ENCODE data around the gene RBPJ.

RBPJ gene

DNA sequence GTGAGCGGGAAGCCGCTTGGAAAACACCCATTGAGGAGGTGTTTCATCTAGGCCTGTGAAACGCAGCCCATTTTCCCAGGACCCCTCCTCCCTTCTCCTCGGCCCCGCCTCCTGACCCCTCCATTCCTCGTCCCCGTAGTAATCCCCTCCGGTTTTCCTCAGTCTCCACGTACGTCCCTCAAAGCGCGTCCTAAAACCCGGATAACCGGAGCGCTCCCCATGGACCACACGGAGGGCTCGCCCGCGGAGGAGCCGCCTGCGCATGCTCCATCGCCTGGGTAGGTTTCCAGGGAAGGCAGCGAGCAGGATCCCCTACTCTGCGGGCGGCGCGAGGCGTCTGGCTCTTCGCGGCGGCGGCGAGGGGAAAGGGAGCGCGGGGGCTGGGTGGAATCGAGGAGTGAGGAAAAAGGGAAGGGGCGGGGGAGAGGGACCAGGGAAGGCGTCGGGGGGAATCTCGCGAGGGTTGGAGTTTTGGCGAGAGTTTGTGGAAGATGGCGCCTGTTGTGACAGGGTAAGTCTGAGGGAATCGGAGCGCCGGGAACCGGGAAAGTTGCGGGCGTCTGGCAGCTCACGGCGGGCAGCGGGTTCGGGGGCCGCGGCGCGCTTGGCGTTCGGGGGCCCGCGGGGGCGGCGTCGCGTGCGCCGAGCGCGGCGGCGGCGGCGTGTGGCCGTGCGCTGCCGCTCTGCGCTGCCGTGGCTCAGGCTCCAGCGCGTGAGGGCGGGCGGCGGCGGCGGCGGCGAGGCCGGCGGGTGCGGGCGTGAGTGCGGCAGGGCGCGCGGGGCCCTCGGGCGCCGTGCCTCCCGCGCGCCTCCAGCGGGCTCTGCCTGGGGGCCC, at the start of gene RBPJ:
Gene RBPJ, plus strand, starts transcription at position 477 of the 835 bp plus-strand sequence. Its CDS starts 15 bp downstream, at position 492.
- H3K4me3 ChIP-seq (ENCODE audit: low read depth, low read length): peak within 1 kb of the TSS; percentile 98
- peak within 1 kb of the TSS; percentile 94 for H3K27ac ChIP-seq (ENCODE audit: low read depth, low read length)
- H3K36me3 ChIP-seq (ENCODE audit: insufficient read depth, low read length): no peaks in the 10 kb centered on the region
- H2AFZ ChIP-seq (ENCODE audit: low read length, unreplicated experiment): peak within 1 kb of the TSS; percentile 93
- H3K27me3 ChIP-seq (ENCODE audit: insufficient read depth, low read length): no peaks in the 10 kb centered on the region
- H3K4me1 ChIP-seq (ENCODE audit: control insufficient read depth, insufficient read depth, low read length, unreplicated experiment): peaks cover 27% of the 10 kb centered on the region
- peaks cover 51% of the 10 kb centered on the region for H3K79me2 ChIP-seq (ENCODE audit: control insufficient read depth, insufficient read depth, low read length, unreplicated experiment)

DNA sequence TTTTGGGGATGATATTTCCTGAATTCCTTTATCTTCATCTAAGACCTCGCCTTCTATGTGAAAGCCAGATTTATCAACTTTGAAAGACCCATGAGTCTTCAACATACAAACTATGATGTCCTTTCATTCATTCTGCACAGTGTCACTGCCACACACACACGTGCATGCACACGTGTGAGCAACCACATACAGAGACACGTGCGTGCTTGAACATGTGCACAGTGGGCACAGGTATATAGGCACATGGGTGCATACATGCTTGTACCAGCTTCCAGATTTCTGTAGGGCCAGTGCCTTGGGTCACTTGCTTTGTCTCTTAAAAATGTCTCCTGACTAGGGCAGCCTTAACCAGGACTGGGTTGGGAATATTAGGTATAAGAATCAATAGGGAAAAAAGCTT, 49.1 kb upstream of the RBPJ start:
- no peaks in the 10 kb centered on the region for H3K27me3 ChIP-seq (ENCODE audit: insufficient read depth, low read length)
- no peak overlapping the region for H3K27ac ChIP-seq (ENCODE audit: low read depth, low read length)
- H3K4me3 ChIP-seq (ENCODE audit: low read depth, low read length): no peak overlapping the region

DNA sequence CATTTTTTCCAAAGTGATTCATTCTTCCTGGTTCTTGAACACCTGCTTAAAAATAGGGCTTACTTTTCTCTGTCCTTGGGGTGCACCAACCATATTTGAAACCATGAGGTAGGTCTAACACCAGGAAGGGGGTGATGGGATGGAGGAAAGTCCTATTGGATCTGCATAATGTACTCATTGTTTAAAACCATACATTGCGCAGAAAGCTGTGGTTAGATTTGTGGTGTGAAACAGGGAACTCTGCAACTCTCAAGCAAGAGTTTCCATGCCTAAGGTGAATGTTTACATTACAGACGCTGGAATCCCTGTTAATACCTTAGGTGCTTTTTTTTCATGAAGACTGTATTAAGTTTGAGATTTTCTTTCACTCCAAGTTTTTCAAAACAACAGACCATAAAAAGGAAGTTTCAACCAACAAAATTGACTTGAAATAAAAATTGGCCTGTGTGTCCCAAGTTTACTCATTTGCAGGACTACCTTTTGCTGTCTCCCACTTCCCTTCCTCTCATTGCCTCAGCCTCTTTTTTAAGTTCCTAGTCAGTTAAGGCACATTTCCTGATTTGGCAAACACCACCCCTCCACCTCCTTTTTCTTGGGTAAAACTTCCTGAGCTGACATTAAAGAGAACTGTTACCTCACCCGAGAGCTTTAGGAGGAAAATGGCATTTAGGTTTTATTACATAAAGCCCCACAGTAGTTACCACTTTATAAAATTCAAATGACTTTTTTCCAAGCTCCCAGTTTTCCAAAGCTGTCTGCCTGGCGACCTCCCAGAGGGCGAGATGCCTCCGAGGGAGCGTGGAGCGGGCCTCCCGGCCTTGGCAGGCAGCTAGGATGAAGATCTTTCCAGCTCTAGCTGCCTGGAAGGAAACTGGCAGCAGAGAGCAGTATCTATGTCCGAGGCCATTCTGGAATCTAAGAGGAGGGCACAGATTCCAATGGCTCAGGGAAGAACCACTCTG, 47.9 kb upstream of the RBPJ start:
- no peaks in the 10 kb centered on the region for H3K79me2 ChIP-seq (ENCODE audit: control insufficient read depth, insufficient read depth, low read length, unreplicated experiment)
- H3K27me3 ChIP-seq (ENCODE audit: insufficient read depth, low read length): no peaks in the 10 kb centered on the region
- no peak overlapping the region for H2AFZ ChIP-seq (ENCODE audit: low read length, unreplicated experiment)
- no peak overlapping the region for H3K4me3 ChIP-seq (ENCODE audit: low read depth, low read length)
- no peaks in the 10 kb centered on the region for H3K36me3 ChIP-seq (ENCODE audit: insufficient read depth, low read length)
- H3K27ac ChIP-seq (ENCODE audit: low read depth, low read length): no peak overlapping the region
- no peaks in the 10 kb centered on the region for H3K4me1 ChIP-seq (ENCODE audit: control insufficient read depth, insufficient read depth, low read length, unreplicated experiment)

More for the DNA sequence above, 49.1 kb upstream of the RBPJ start:
- Histone ChIP-seq H3K36me3 (ENCODE audit: insufficient read depth, low read length) (no peaks in the 10 kb centered on the region), H3K79me2 (ENCODE audit: control insufficient read depth, insufficient read depth, low read length, unreplicated experiment) (no peaks in the 10 kb centered on the region), H2AFZ (ENCODE audit: low read length, unreplicated experiment) (no peak overlapping the region), H3K4me1 (ENCODE audit: control insufficient read depth, insufficient read depth, low read length, unreplicated experiment) (no peaks in the 10 kb centered on the region)

DNA sequence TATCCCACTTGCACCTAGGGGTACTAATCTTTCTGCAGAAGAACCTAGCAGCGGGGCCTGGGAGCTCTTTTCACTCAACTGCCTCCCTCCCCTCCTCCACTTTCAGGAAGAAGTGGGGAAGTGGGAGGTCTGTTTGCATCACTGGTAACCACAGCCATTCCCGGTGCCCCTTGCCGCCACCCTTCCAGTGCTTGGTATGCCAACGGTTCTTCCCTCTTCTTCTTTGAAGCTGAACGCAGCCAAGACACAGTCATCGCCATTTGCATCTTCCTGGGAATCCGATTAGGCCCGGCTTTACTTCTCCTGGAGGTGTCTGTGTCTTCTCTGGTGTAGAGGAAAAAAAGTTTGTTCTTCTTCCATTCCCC, 47.2 kb upstream of the RBPJ start:
- Histone ChIP-seq H3K4me3 (ENCODE audit: low read depth, low read length) (no peak overlapping the region), H3K4me1 (ENCODE audit: control insufficient read depth, insufficient read depth, low read length, unreplicated experiment) (no peaks in the 10 kb centered on the region), H3K79me2 (ENCODE audit: control insufficient read depth, insufficient read depth, low read length, unreplicated experiment) (no peaks in the 10 kb centered on the region), H2AFZ (ENCODE audit: low read length, unreplicated experiment) (no peak overlapping the region), H3K27ac (ENCODE audit: low read depth, low read length) (no peak overlapping the region), H3K27me3 (ENCODE audit: insufficient read depth, low read length) (no peaks in the 10 kb centered on the region), H3K36me3 (ENCODE audit: insufficient read depth, low read length) (no peaks in the 10 kb centered on the region)

DNA sequence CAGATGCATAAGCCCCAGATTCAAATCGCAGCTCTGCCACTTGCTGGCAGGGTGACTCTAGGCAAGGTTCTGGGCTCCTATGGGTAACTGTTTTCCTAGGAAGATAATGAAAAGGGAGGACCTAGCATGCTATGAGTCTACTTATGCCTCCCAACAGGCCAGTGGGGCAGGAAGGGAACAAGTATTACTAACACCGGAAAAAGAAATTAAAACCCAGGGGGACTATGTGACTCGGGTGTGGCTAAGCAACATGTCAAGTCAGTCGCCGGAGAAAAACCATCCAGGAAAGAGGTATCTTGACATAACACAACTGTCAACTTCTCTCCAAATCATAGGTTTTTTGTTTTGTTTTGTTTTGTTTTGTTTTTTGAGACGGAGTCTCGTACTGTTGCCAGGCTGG, 45.5 kb upstream of the RBPJ start:
- H2AFZ ChIP-seq (ENCODE audit: low read length, unreplicated experiment): no peak overlapping the region
- no peaks in the 10 kb centered on the region for H3K4me1 ChIP-seq (ENCODE audit: control insufficient read depth, insufficient read depth, low read length, unreplicated experiment)

DNA sequence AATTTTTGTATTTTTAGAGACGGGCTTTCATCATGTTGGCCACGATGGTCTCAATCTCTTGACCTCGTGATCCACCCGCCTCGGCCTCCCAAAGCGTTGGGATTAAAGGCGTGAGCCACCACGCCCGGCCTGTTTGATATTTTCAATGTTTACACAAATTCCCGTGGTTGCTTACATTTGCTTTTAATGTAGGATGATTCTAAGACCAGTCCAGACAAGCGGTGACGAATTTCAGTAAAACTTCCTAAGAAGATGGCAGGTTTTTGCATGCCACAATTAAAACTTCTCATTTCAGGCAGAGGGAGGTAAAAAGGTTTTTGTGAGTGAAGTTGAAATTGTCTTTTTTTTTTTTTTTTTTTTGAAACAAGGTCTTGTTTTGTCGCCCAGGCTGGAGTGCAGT, 41.4 kb upstream of the RBPJ start:
- Histone ChIP-seq H2AFZ (ENCODE audit: low read length, unreplicated experiment) (no peak overlapping the region), H3K36me3 (ENCODE audit: insufficient read depth, low read length) (no peaks in the 10 kb centered on the region), H3K27ac (ENCODE audit: low read depth, low read length) (no peak overlapping the region), H3K27me3 (ENCODE audit: insufficient read depth, low read length) (no peaks in the 10 kb centered on the region), H3K4me3 (ENCODE audit: low read depth, low read length) (no peak overlapping the region), H3K4me1 (ENCODE audit: control insufficient read depth, insufficient read depth, low read length, unreplicated experiment) (peaks cover 10% of the 10 kb centered on the region), H3K79me2 (ENCODE audit: control insufficient read depth, insufficient read depth, low read length, unreplicated experiment) (no peaks in the 10 kb centered on the region)

More for the DNA sequence above, 45.5 kb upstream of the RBPJ start:
- H3K79me2 ChIP-seq (ENCODE audit: control insufficient read depth, insufficient read depth, low read length, unreplicated experiment): no peaks in the 10 kb centered on the region
- H3K27me3 ChIP-seq (ENCODE audit: insufficient read depth, low read length): no peaks in the 10 kb centered on the region
- H3K27ac ChIP-seq (ENCODE audit: low read depth, low read length): no peak overlapping the region
- H3K36me3 ChIP-seq (ENCODE audit: insufficient read depth, low read length): no peaks in the 10 kb centered on the region
- no peak overlapping the region for H3K4me3 ChIP-seq (ENCODE audit: low read depth, low read length)

DNA sequence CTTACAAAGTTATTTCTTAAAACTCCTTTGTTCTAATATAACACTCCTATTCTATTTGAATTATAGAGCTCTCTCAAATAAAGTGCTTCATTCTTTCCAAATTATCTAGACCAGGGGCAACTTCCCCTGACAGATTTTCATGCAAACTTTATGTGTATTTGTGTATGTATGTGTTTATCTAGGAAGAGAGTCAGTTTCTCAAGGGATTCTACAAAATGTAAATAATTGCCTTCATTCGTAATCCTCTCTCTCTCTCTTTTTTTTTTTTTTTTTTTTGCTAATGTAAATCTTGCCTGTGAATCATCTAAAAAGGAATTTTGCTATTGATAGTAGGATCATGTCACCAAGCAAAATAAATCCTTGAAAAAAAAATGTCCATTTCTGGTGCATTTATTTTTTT, 38.9 kb upstream of the RBPJ start:
- H3K4me3 ChIP-seq (ENCODE audit: low read depth, low read length): no peak overlapping the region
- H3K4me1 ChIP-seq (ENCODE audit: control insufficient read depth, insufficient read depth, low read length, unreplicated experiment): peaks cover 10% of the 10 kb centered on the region
- H3K36me3 ChIP-seq (ENCODE audit: insufficient read depth, low read length): no peaks in the 10 kb centered on the region
- no peaks in the 10 kb centered on the region for H3K27me3 ChIP-seq (ENCODE audit: insufficient read depth, low read length)
- peak overlapping the region; percentile 45 for H2AFZ ChIP-seq (ENCODE audit: low read length, unreplicated experiment)
- H3K79me2 ChIP-seq (ENCODE audit: control insufficient read depth, insufficient read depth, low read length, unreplicated experiment): no peaks in the 10 kb centered on the region
- H3K27ac ChIP-seq (ENCODE audit: low read depth, low read length): no peak overlapping the region; the same call in 1 of the 2 replicates

DNA sequence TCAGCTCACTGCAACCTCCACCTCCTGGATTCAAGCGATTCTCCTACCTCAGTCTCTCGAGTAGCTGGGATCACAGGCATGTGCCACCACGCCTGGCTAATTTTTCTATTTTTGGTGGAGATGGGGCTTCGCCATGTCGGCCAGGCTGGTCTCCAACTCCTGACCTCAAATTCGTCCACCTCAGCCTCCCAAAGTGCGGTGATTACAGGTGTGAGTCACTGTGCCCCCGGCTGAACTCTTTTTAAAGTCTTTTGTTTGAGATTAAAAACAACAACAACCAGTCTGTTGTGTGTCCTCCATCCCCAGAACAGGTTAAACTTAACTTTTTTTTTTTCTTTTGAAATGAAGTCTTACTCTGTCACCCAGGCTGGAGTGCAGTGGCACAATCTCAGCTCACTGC, 36.3 kb upstream of the RBPJ start:
- Histone ChIP-seq H3K4me1 (ENCODE audit: control insufficient read depth, insufficient read depth, low read length, unreplicated experiment) (peaks cover 23% of the 10 kb centered on the region), H2AFZ (ENCODE audit: low read length, unreplicated experiment) (no peak overlapping the region), H3K27me3 (ENCODE audit: insufficient read depth, low read length) (no peaks in the 10 kb centered on the region), H3K27ac (ENCODE audit: low read depth, low read length) (no peak overlapping the region), H3K79me2 (ENCODE audit: control insufficient read depth, insufficient read depth, low read length, unreplicated experiment) (no peaks in the 10 kb centered on the region), H3K4me3 (ENCODE audit: low read depth, low read length) (no peak overlapping the region), H3K36me3 (ENCODE audit: insufficient read depth, low read length) (no peaks in the 10 kb centered on the region)

DNA sequence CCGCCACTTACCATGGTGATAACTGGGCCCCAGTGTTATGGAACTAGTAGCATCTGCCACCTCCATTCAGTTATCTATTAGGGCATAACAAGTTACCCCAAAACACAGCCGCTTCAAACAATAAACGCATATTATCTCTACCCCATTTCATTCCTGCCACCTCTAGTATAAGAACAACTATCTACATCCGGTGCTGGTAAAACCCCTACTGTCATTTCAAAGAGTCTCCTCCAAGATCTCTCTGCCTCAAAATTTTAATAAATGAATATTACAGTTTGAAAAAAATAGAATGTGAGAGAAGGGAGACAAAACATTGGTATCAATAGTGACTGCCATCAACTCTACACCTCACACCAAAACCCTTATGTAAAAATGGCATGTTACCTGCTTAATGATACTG, 35.5 kb upstream of the RBPJ start:
- H2AFZ ChIP-seq (ENCODE audit: low read length, unreplicated experiment): no peak overlapping the region
- peaks cover 23% of the 10 kb centered on the region for H3K4me1 ChIP-seq (ENCODE audit: control insufficient read depth, insufficient read depth, low read length, unreplicated experiment)
- no peak overlapping the region for H3K4me3 ChIP-seq (ENCODE audit: low read depth, low read length)
- no peaks in the 10 kb centered on the region for H3K36me3 ChIP-seq (ENCODE audit: insufficient read depth, low read length)
- H3K27ac ChIP-seq (ENCODE audit: low read depth, low read length): no peak overlapping the region
- no peaks in the 10 kb centered on the region for H3K79me2 ChIP-seq (ENCODE audit: control insufficient read depth, insufficient read depth, low read length, unreplicated experiment)
- H3K27me3 ChIP-seq (ENCODE audit: insufficient read depth, low read length): no peaks in the 10 kb centered on the region

DNA sequence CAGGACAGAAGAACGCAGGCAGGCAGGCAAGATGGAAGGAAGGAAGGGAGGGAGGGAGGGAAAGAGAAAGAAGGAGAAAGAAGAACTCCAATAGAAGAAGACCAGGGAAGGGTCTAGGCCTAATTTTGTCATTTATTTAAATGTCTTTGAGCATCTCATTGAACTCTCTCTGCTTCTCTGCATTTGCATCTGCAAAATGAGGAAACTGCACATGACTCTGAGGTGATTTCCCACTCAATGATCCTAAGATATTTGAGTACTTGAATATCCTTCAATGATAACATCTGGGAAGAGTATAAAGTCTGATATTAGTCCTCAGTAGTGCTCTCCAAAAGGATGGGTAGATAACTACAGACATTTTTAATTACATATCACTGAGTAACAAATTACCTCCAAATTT, 33.1 kb upstream of the RBPJ start:
- Histone ChIP-seq H3K4me1 (ENCODE audit: control insufficient read depth, insufficient read depth, low read length, unreplicated experiment) (peaks cover 13% of the 10 kb centered on the region), H2AFZ (ENCODE audit: low read length, unreplicated experiment) (no peak overlapping the region), H3K36me3 (ENCODE audit: insufficient read depth, low read length) (no peaks in the 10 kb centered on the region), H3K4me3 (ENCODE audit: low read depth, low read length) (no peak overlapping the region), H3K27me3 (ENCODE audit: insufficient read depth, low read length) (no peaks in the 10 kb centered on the region), H3K79me2 (ENCODE audit: control insufficient read depth, insufficient read depth, low read length, unreplicated experiment) (no peaks in the 10 kb centered on the region), H3K27ac (ENCODE audit: low read depth, low read length) (0 out of 2 replicates have a peak overlapping the region, but pooled peaks have one; percentile 18)
